Natural killer cell (primary cell): ENCODE measurements around the gene KLHL13. TPM values are rescaled to one million over a fixed set of nuclear protein-coding genes. Genes with fewer than 3 reads are reported as not detected.
A peak's percentile ranks its signal among the peaks of the same experiment; 100 is the strongest.

Source experiments
- ATAC-seq, 3 donors: fragments of 150-1000 bp in 2 of 3; fragments of 200-7000 bp in 1 of 3; cut with Tn5 transposase; 1 replicate in 1 of 3; 2 replicates in 2 of 3; pipeline ENCODE4 v1.10.0; 2021; ENCODE audit warnings: mild to moderate bottlenecking in 2 of 3, moderate library complexity in 2 of 3
- DNase-seq, 2 donors: peaks; one replicate each; pipeline versions ENCODE4 v3.0.0 to v3.0.0-alpha.2; 2013 to 2021; ENCODE audit warnings: mixed read lengths in 1 of 2
- H3K27ac ChIP-seq: one replicate; pipeline ENCODE4 v1.5.1; 2013; ENCODE audit warnings: mild to moderate bottlenecking, low read length
- H3K27me3 ChIP-seq: one replicate; pipeline ENCODE4 v1.6.1; 2013; ENCODE audit warnings: low read length; ENCODE audit not compliant: control insufficient read depth, insufficient read depth
- H3K36me3 ChIP-seq: one replicate; pipeline ENCODE4 v1.6.1; 2013; ENCODE audit warnings: low read length; ENCODE audit not compliant: control insufficient read depth, insufficient read depth
- H3K4me1 ChIP-seq: one replicate; pipeline ENCODE4 v1.6.1; 2013; ENCODE audit warnings: low read length; ENCODE audit not compliant: control insufficient read depth, insufficient read depth
- H3K4me3 ChIP-seq: one replicate; pipeline ENCODE4 v1.5.1; 2013; ENCODE audit warnings: low read length
- H3K9me3 ChIP-seq: one replicate; pipeline ENCODE4 v1.6.1; 2013; ENCODE audit warnings: low read length; ENCODE audit not compliant: control insufficient read depth, insufficient read depth
- H3K27ac Mint-ChIP-seq, 2 donors: one replicate each; pipeline ENCODE4 v1.8.0; 2022; ENCODE audit warnings: mild to moderate bottlenecking in 2 of 2, mixed read lengths in 2 of 2, moderate library complexity in 1 of 2
- H3K27me3 Mint-ChIP-seq, 2 donors: one replicate each; pipeline ENCODE4 v1.8.0; 2022; ENCODE audit warnings: low read depth in 2 of 2, mixed read lengths in 2 of 2
- H3K36me3 Mint-ChIP-seq: one replicate; pipeline ENCODE4 v1.8.0; 2022; ENCODE audit warnings: mixed read lengths
- H3K4me1 Mint-ChIP-seq, 2 donors: one replicate each; pipeline ENCODE4 v1.8.0; 2022; ENCODE audit warnings: mixed read lengths in 2 of 2
- H3K4me3 Mint-ChIP-seq: one replicate; pipeline ENCODE4 v1.8.0; 2022; ENCODE audit warnings: mild to moderate bottlenecking, moderate library complexity, mixed read lengths
- H3K9me3 Mint-ChIP-seq, 2 donors: one replicate each; pipeline ENCODE4 v1.8.0; 2022; ENCODE audit warnings: mixed read lengths in 2 of 2
- CTCF ChIP-seq: fragments of 200-600 bp; IDR thresholded peaks from one replicate; pipeline ENCODE4 v1.8.0; 2022; ENCODE audit warnings: antibody characterized with exemption
- WGBS: methylation state at CpG from one replicate; pipeline ENCODE4 v1.1.7; 2013; ENCODE audit warnings: missing lambda C conversion rate; ENCODE audit not compliant: insufficient coverage; 5-methylcytosine and 5-hydroxymethylcytosine counted together
- intact Hi-C: fragments of 100-400 bp; cut with micrococcal nuclease; formaldehyde crosslinking; loops from one replicate; pipeline ENCODE4 v1.14.2; 2022
- total RNA-seq, 4 donors: library from RNA; stranded (reverse); fragments of 120-200 nt in 1 of 4; gene quantifications; one replicate each; pipeline versions ENCODE4 v1.2.3 to v1.2.4, GENCODE V29; 2013 to 2022

The KLHL13 gene, protein sequence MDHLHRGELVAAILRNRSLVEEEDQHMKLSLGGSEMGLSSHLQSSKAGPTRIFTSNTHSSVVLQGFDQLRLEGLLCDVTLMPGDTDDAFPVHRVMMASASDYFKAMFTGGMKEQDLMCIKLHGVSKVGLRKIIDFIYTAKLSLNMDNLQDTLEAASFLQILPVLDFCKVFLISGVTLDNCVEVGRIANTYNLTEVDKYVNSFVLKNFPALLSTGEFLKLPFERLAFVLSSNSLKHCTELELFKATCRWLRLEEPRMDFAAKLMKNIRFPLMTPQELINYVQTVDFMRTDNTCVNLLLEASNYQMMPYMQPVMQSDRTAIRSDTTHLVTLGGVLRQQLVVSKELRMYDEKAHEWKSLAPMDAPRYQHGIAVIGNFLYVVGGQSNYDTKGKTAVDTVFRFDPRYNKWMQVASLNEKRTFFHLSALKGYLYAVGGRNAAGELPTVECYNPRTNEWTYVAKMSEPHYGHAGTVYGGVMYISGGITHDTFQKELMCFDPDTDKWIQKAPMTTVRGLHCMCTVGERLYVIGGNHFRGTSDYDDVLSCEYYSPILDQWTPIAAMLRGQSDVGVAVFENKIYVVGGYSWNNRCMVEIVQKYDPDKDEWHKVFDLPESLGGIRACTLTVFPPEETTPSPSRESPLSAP
- under 1 TPM; 0.11 to 0.73 (median 0.16) TPM for total RNA-seq
- total RNA-seq (2013) = 0.74 TPM

DNA sequence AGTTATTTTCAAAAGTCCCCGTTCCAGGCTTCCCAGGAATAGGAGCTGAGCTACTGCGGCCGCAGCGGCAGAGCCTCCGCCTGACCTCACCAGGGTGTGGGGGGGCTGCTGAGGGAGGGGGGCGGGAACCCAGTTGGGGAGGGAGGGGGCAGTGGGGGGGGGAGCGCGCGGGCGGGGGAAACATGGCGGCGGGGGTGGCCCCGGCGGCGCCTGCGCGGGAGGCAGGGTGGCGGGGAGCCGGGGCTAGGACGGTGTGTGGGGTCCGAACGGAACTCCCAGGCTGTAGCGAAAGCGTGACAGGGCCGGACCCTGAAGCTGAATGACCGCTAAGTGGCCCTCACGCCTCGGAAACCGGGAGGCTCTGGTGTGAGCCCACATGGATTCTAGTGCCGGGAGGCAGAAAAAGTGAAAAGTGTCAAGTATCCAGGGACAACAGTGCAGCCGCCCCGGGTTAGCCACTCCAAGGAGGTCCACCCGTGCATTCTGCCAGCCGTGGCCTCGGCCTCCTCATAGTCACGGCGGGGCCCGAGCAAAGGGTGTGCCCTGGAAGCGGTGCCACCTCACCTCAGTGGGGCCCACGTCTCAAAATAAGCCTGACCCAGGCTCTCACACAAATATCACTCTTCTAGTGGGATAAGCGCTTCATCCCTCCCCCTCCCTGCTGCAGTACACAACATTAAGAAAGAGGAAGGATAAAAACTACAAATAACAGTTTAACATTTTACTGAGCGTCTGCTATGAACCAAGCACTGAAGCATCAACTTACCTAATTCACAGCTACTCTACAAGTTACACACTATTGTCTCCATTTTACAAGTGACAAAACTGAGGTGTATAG is at the start of gene KLHL13:
Gene KLHL13, minus strand, starts transcription at position 98 of the 838 bp plus-strand sequence. CDS start 88,337 bp downstream, outside the sequence.
- peak; percentile 30 to 60 (median 36) for ATAC-seq
- peak in 1 of 2 donors; percentile 35 for DNase-seq
- Histone ChIP-seq H3K27me3 (no peaks in the 10 kb centered on the region), H3K9me3 (no peaks in the 10 kb centered on the region), H3K36me3 (no peaks in the 10 kb centered on the region), H3K4me3 (peak within 1 kb of the TSS; percentile 43), H3K4me1 (peaks cover 3% of the 10 kb centered on the region), H3K27ac (no peak within 1 kb of the TSS)
- no peaks in the 10 kb centered on the region for H3K36me3 Mint-ChIP-seq
- peak within 1 kb of the TSS; percentile 73 for H3K4me3 Mint-ChIP-seq
- intact Hi-C loops = no loop called here
- H3K9me3 Mint-ChIP-seq = no peaks in the 10 kb centered on the region
- WGBS = under 1% methylated on average over 34 of the region's 42 CpGs
- H3K27ac Mint-ChIP-seq = peak within 1 kb of the TSS; percentile 34 to 52
- H3K4me1 Mint-ChIP-seq = peaks cover 12 to 13% of the 10 kb centered on the region in 2 donors
- no peak for TF ChIP-seq CTCF
- peaks cover 16 to 42% of the 10 kb centered on the region in 2 donors for H3K27me3 Mint-ChIP-seq

DNA sequence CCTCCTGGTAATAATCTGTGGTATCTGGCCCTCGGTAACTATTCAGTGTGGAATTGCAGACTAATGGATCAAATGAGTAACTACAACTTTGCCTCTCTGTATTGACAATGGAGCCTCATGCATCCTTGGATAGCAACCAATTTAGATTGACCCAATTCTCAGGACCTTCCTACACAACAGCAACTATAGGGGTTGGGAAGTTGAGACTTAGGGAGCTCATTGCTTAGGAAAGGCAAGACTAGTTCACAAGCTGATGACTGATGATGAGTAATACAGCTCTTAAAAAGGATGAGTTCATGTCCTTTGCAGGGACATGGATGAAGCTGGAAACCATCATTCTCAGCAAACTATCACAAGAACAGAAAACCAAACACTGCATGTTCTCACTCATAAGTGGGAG is 47.5 kb upstream of the KLHL13 start:
- H3K36me3 Mint-ChIP-seq = no peaks in the 10 kb centered on the region
- no peaks in the 10 kb centered on the region for H3K9me3 Mint-ChIP-seq
- no peak for TF ChIP-seq CTCF
- DNase-seq (no peak), ATAC-seq (no peak)
- H3K27me3 Mint-ChIP-seq = no peaks in the 10 kb centered on the region
- no CpG with 5 or more reads among the region's 1 CpG for WGBS
- Histone ChIP-seq H3K27ac (no peak overlapping the region), H3K4me1 (no peaks in the 10 kb centered on the region), H3K4me3 (no peak overlapping the region), H3K9me3 (no peaks in the 10 kb centered on the region), H3K27me3 (no peaks in the 10 kb centered on the region), H3K36me3 (no peaks in the 10 kb centered on the region)
- intact Hi-C loops = no loop called here
- no peak overlapping the region for H3K4me3 Mint-ChIP-seq
- H3K27ac Mint-ChIP-seq = no peak overlapping the region
- H3K4me1 Mint-ChIP-seq = no peaks in the 10 kb centered on the region

GRCh38 chrX:118156953-118157608 is 40.5 kb upstream of the KLHL13 start:
- H3K4me3 Mint-ChIP-seq = no peak overlapping the region
- intact Hi-C loops = no loop called here
- H3K4me1 ChIP-seq = no peaks in the 10 kb centered on the region

More at GRCh38 chrX:118156953-118157608, 40.5 kb upstream of the KLHL13 start:
- H3K36me3 Mint-ChIP-seq = no peaks in the 10 kb centered on the region
- DNase-seq (no peak), ATAC-seq (no peak)
- no peak overlapping the region for H3K27ac Mint-ChIP-seq
- WGBS = 94% methylated on average over 6 of the region's 7 CpGs
- no peaks in the 10 kb centered on the region for H3K27me3 ChIP-seq
- no peak for TF ChIP-seq CTCF
- H3K9me3 ChIP-seq = no peaks in the 10 kb centered on the region
- H3K27me3 Mint-ChIP-seq = no peaks in the 10 kb centered on the region
- no peaks in the 10 kb centered on the region for H3K4me1 Mint-ChIP-seq
- H3K4me3 ChIP-seq = no peak overlapping the region
- H3K36me3 ChIP-seq = no peaks in the 10 kb centered on the region
- H3K27ac ChIP-seq = no peak overlapping the region
- H3K9me3 Mint-ChIP-seq = no peaks in the 10 kb centered on the region
